Activated T-helper 17 cell treated with anti-CD3 and anti-CD28 coated beads, Interleukin-2, amount 50 U/mL, for 72 hours (primary cell): ENCODE data around the gene WWC1. TPM values are rescaled to one million over a fixed set of nuclear protein-coding genes. Genes with fewer than 3 reads are reported as not detected.
"Not testable (repeated sequence)": the region's sequence is repeated elsewhere in the genome, so short reads cannot be mapped to it uniquely, and the experiment has no call there.

ENCODE experiments used
- ATAC-seq: fragments of 150-1000 bp; cut with Tn5 transposase; replicated peaks from 2 replicates; pipeline ENCODE4 v1.10.0; 2021; ENCODE audit warnings: mild to moderate bottlenecking, moderate library complexity
- H3K27ac Mint-ChIP-seq: one replicate; pipeline ENCODE4 v1.8.0; 2022; ENCODE audit warnings: mixed read lengths
- H3K27me3 Mint-ChIP-seq: one replicate; pipeline ENCODE4 v1.8.0; 2022; ENCODE audit warnings: mixed read lengths
- H3K36me3 Mint-ChIP-seq: one replicate; pipeline ENCODE4 v1.8.0; 2022; ENCODE audit warnings: low read depth, mild to moderate bottlenecking, mixed read lengths
- H3K4me1 Mint-ChIP-seq: one replicate; pipeline ENCODE4 v1.8.0; 2022; ENCODE audit warnings: mixed read lengths
- H3K4me3 Mint-ChIP-seq: one replicate; pipeline ENCODE4 v1.8.0; 2022; ENCODE audit warnings: mild to moderate bottlenecking, mixed read lengths
- H3K9me3 Mint-ChIP-seq: one replicate; pipeline ENCODE4 v1.8.0; 2022; ENCODE audit warnings: mixed read lengths
- total RNA-seq, 2 donors: library from RNA; stranded (reverse); gene quantifications; one replicate each; pipeline ENCODE4 v1.2.3, GENCODE V29; 2022

Gene WWC1
- total RNA-seq, 2 donors from 2014 or later: 1.3 to 1.9 TPM

GRCh38 chr5:168273056-168273980 is 18.1 kb upstream of the WWC1 start:
- no peaks in the 10 kb centered on the region for H3K9me3 Mint-ChIP-seq
- H3K36me3 Mint-ChIP-seq: no peaks in the 10 kb centered on the region
- no peak overlapping the region for H3K4me3 Mint-ChIP-seq
- ATAC-seq: peak; percentile 63
- H3K27me3 Mint-ChIP-seq: peaks cover 18% of the 10 kb centered on the region
- no peaks in the 10 kb centered on the region for H3K4me1 Mint-ChIP-seq
- no peak overlapping the region for H3K27ac Mint-ChIP-seq

DNA sequence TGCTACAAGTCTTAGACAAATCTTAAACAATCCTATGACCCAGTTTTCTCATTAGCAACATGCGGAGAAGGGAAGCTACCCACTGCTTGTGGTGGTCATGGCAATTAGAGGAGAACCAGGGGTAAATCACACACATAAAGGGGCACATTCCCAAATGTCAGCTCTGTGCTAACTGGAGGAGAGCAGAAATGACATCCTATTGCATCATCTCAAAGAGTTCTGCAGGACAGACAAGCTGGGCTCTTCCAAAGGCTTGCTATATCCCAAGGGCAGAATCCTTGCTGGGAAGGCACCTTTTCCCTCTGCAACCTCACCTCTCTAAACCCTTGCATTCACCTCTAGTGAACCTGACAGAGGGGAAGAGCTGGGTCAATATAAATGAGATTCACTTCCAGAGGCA is 17.0 kb upstream of the WWC1 start:
- peaks cover 16% of the 10 kb centered on the region for H3K27me3 Mint-ChIP-seq
- ATAC-seq: no peak
- H3K27ac Mint-ChIP-seq: no peak overlapping the region
- no peaks in the 10 kb centered on the region for H3K9me3 Mint-ChIP-seq
- H3K4me1 Mint-ChIP-seq: no peaks in the 10 kb centered on the region
- H3K36me3 Mint-ChIP-seq: no peaks in the 10 kb centered on the region
- H3K4me3 Mint-ChIP-seq: no peak overlapping the region

DNA sequence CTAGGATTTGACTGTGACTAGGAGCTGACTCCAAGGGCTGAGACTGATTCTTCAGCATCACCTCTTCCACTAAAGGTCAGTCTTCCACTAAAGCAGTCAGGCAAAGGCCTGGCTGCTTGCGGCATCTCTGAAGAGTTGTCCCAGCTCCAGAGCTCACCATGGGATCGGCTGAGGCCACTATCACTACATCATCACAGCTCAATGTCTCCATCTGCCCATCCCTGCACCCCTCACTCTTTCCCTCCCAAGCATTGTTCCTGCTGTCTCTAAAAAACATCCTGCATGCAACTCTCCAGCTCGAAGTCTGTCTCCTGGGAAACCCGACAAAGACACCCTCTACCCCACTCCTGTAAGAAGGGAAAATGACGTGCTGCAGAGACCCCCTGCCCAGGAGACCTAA is 15.5 kb upstream of the WWC1 start:
- ATAC-seq: no peak
- Mint-ChIP-seq H3K27me3 (peaks cover 16% of the 10 kb centered on the region), H3K4me3 (no peak overlapping the region), H3K36me3 (no peaks in the 10 kb centered on the region), H3K27ac (no peak overlapping the region), H3K9me3 (no peaks in the 10 kb centered on the region), H3K4me1 (no peaks in the 10 kb centered on the region)

DNA sequence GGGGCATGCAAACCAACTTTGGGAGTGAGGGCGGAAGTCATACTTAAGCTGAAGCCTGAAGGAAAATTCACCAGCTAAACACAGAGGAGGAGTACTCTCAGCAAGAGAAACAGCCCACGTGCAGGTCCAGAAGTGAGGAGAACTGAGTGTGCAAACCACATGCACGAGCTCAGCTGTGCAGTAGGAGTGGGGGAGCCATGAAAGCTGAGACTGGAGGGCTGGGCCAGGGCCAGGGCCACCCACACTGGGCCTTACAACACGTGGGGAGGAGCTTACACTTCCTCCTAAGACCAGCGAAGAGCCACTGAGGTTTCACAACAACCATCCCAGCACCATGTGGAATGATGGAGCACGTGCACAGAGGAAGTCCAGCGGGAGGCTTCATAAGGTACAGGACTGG is 9.3 kb upstream of the WWC1 start:
- no peak overlapping the region for H3K27ac Mint-ChIP-seq

GRCh38 chr5:168284809-168285208 is 6.6 kb upstream of the WWC1 start:
- no peaks in the 10 kb centered on the region for H3K36me3 Mint-ChIP-seq
- H3K4me3 Mint-ChIP-seq: no peak overlapping the region
- peaks cover 17% of the 10 kb centered on the region for H3K27me3 Mint-ChIP-seq
- H3K27ac Mint-ChIP-seq: no peak overlapping the region
- H3K9me3 Mint-ChIP-seq: peaks cover 10% of the 10 kb centered on the region
- H3K4me1 Mint-ChIP-seq: peaks cover 19% of the 10 kb centered on the region
- no peak for ATAC-seq

More for the DNA sequence above, 9.3 kb upstream of the WWC1 start:
- peaks cover 22% of the 10 kb centered on the region for H3K27me3 Mint-ChIP-seq
- no peak overlapping the region for H3K4me3 Mint-ChIP-seq
- no peaks in the 10 kb centered on the region for H3K36me3 Mint-ChIP-seq
- no peak for ATAC-seq
- peaks cover 7% of the 10 kb centered on the region for H3K4me1 Mint-ChIP-seq
- H3K9me3 Mint-ChIP-seq: peaks cover 10% of the 10 kb centered on the region

- ATAC-seq: no peak
- H3K4me1 Mint-ChIP-seq: peaks cover 23% of the 10 kb centered on the region
- H3K36me3 Mint-ChIP-seq: no peaks in the 10 kb centered on the region
- no peak overlapping the region for H3K27ac Mint-ChIP-seq
- H3K27me3 Mint-ChIP-seq: peaks cover 17% of the 10 kb centered on the region
- peaks cover 10% of the 10 kb centered on the region for H3K9me3 Mint-ChIP-seq
- H3K4me3 Mint-ChIP-seq: no peak overlapping the region
Observed at GRCh38 chr5:168285696-168286095, 5.7 kb upstream of the WWC1 start.

GRCh38 chr5:168286386-168286785 is 5.1 kb upstream of the WWC1 start:
- Mint-ChIP-seq H3K4me1 (peaks cover 23% of the 10 kb centered on the region), H3K27ac (no peak overlapping the region), H3K4me3 (no peak overlapping the region), H3K9me3 (peaks cover 10% of the 10 kb centered on the region), H3K36me3 (no peaks in the 10 kb centered on the region), H3K27me3 (peaks cover 17% of the 10 kb centered on the region)
- peak; percentile 59 for ATAC-seq

- Mint-ChIP-seq H3K4me1 (peaks cover 23% of the 10 kb centered on the region), H3K27ac (peak overlapping the region; percentile 85), H3K4me3 (peak overlapping the region; percentile 61), H3K27me3 (peaks cover 17% of the 10 kb centered on the region), H3K9me3 (peaks cover 10% of the 10 kb centered on the region)
- not testable (repeated sequence) for ATAC-seq, H3K36me3 Mint-ChIP-seq
Observed at GRCh38 chr5:168286863-168287262, 4.6 kb upstream of the WWC1 start.

DNA sequence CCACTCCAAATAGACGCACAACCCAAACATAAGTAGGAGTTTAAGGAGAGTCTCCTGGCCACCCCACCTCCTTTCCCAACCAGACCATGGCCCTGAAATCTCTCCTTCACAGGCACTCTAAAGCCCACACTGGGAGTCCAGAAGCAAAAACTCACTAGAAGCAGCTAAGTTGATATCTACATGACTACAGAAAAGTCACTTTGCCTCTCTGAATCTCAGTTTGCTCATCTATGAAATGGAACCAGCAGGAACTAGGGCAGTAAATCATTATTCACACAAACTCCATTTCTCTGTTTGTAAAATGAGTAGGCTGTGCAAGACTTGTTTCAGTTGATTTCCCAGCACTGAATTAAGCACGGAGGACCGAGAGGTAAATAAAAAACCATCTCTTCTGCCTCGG is 4.1 kb upstream of the WWC1 start:
- ATAC-seq: peak; percentile 59
- H3K27me3 Mint-ChIP-seq: peaks cover 17% of the 10 kb centered on the region
- peak overlapping the region; percentile 85 for H3K27ac Mint-ChIP-seq
- H3K36me3 Mint-ChIP-seq: no peaks in the 10 kb centered on the region
- H3K9me3 Mint-ChIP-seq: peaks cover 10% of the 10 kb centered on the region
- H3K4me3 Mint-ChIP-seq: peak overlapping the region; percentile 61
- peaks cover 23% of the 10 kb centered on the region for H3K4me1 Mint-ChIP-seq

GRCh38 chr5:168288349-168289245 is 2.8 kb upstream of the WWC1 start:
- no peak for ATAC-seq
- Mint-ChIP-seq H3K4me3 (no peak overlapping the region), H3K36me3 (no peaks in the 10 kb centered on the region), H3K9me3 (peaks cover 10% of the 10 kb centered on the region), H3K4me1 (peaks cover 23% of the 10 kb centered on the region), H3K27ac (no peak overlapping the region), H3K27me3 (peaks cover 21% of the 10 kb centered on the region)

GRCh38 chr5:168290902-168291341 is 523 bp upstream of the WWC1 start:
- H3K27me3 Mint-ChIP-seq: peaks cover 8% of the 10 kb centered on the region
- H3K9me3 Mint-ChIP-seq: no peaks in the 10 kb centered on the region
- H3K4me3 Mint-ChIP-seq: peak overlapping the region; percentile 65
- H3K4me1 Mint-ChIP-seq: peaks cover 23% of the 10 kb centered on the region
- no peaks in the 10 kb centered on the region for H3K36me3 Mint-ChIP-seq
- no peak overlapping the region for H3K27ac Mint-ChIP-seq
- ATAC-seq: no peak

DNA sequence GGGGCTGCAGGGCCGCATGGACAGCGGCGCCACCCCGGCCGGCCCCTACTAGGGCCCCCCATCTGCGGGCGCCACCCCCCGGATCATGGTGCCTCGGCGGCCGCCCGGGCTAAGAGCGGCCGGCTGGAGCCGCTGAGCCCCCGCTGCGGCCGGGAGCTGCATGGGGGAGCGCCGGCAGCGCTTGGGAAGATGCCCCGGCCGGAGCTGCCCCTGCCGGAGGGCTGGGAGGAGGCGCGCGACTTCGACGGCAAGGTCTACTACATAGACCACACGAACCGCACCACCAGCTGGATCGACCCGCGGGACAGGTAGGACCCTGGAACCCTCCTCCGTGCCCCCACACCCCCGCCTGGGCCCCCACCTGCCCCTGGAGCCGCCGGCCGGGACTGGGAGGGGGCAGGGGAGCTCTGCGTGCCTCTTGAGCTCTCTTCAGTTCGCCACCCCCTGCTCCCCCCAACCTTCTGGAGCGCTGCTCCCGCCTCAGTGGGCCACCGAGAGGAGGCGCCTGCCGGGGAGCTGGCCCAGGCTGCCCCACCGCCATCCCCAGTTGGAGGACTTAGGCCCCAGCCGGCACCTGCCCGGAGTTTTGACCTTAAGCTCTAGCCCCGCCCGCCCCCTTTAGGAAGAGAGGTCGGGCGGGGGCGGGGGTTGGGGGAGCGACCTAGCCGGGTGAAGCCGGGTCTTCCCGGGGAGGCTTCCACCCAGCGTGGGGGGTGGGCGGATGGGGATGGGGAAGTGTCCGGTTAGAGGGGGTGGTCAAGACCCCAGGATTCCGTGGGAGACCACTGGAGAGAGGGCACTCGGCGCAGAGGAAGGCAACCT is 730 bp downstream of the WWC1 start:
- Mint-ChIP-seq H3K4me1 (peaks cover 15% of the 10 kb centered on the region), H3K36me3 (no peaks in the 10 kb centered on the region), H3K9me3 (no peaks in the 10 kb centered on the region), H3K27ac (no peak overlapping the region), H3K4me3 (peak overlapping the region; percentile 34), H3K27me3 (peaks cover 4% of the 10 kb centered on the region)
- peak; percentile 12 for ATAC-seq

- no peak overlapping the region for H3K27ac Mint-ChIP-seq
- peaks cover 4% of the 10 kb centered on the region for H3K27me3 Mint-ChIP-seq
Observed at GRCh38 chr5:168292786-168293696, 1.6 kb downstream of the WWC1 start.

More at GRCh38 chr5:168292786-168293696, 1.6 kb downstream of the WWC1 start:
- Mint-ChIP-seq H3K36me3 (no peaks in the 10 kb centered on the region), H3K9me3 (no peaks in the 10 kb centered on the region), H3K4me3 (peak overlapping the region; percentile 34), H3K4me1 (peaks cover 7% of the 10 kb centered on the region)
- no peak for ATAC-seq
